Suppressor macrophage treated with lipopolysaccharide for 1 hour (primary cell): Measurements from ENCODE around the gene SEMA3E.

ENCODE experiments used
- DNase-seq, 3 donors: peaks; one replicate each; pipeline ENCODE4 v3.0.0-alpha.2; 2020 to 2022

SEMA3E gene

GRCh38 chr7:83640731-83641537 lies 8.0 kb downstream of the SEMA3E start:
- no peak for DNase-seq

GRCh38 chr7:83640240-83640639 lies 8.7 kb downstream of the SEMA3E start:
- no peak for DNase-seq

GRCh38 chr7:83633516-83633915 lies 15.4 kb downstream of the SEMA3E start:
- DNase-seq: no peak

- DNase-seq: no peak
Observed at GRCh38 chr7:83629117-83629880, 19.6 kb downstream of the SEMA3E start.

GRCh38 chr7:83617858-83618257 lies 31.1 kb downstream of the SEMA3E start:
- DNase-seq: no peak

- DNase-seq: no peak
Observed at GRCh38 chr7:83614112-83614511, 34.8 kb downstream of the SEMA3E start.

GRCh38 chr7:83613232-83613631 lies 35.7 kb downstream of the SEMA3E start:
- no peak for DNase-seq

- no peak for DNase-seq
Observed at GRCh38 chr7:83611776-83612175, 37.2 kb downstream of the SEMA3E start.

GRCh38 chr7:83610649-83611304 lies 38.2 kb downstream of the SEMA3E start:
- no peak for DNase-seq

GRCh38 chr7:83608716-83609115 lies 40.2 kb downstream of the SEMA3E start:
- no peak for DNase-seq

GRCh38 chr7:83603649-83604048 lies 45.3 kb downstream of the SEMA3E start:
- DNase-seq: no peak

GRCh38 chr7:83599131-83599530 lies 49.8 kb downstream of the SEMA3E start:
- DNase-seq: no peak

- no peak for DNase-seq
Observed at GRCh38 chr7:83593921-83594475, 54.9 kb downstream of the SEMA3E start.

GRCh38 chr7:83588602-83589240 lies 60.2 kb downstream of the SEMA3E start:
- no peak for DNase-seq

- no peak for DNase-seq
Observed at GRCh38 chr7:83586281-83586680, 62.7 kb downstream of the SEMA3E start.

- no peak for DNase-seq
Observed at GRCh38 chr7:83581667-83582435, 67.1 kb downstream of the SEMA3E start.

GRCh38 chr7:83579740-83580139 lies 69.2 kb downstream of the SEMA3E start:
- no peak for DNase-seq

GRCh38 chr7:83575436-83575835 lies 73.5 kb downstream of the SEMA3E start:
- DNase-seq: no peak

GRCh38 chr7:83574616-83575015 lies 74.3 kb downstream of the SEMA3E start:
- DNase-seq: no peak

- no peak for DNase-seq
Observed at GRCh38 chr7:83562960-83563359, 86.0 kb downstream of the SEMA3E start.

GRCh38 chr7:83562289-83562688 lies 86.7 kb downstream of the SEMA3E start:
- no peak for DNase-seq

- DNase-seq: no peak
Observed at GRCh38 chr7:83559887-83560286, 89.1 kb downstream of the SEMA3E start.
